ENCODE results near the gene SLC25A1.
A peak's percentile ranks its signal among the peaks of the same experiment; 100 is the strongest.
"Not testable (repeated sequence)": the region's sequence is repeated elsewhere in the genome, so short reads cannot be mapped to it uniquely, and the experiment has no call there.

The SLC25A1 gene

GRCh38 chr22:19204640-19205039 is 26.1 kb upstream of the SLC25A1 start:
- no peak for DNase-seq

- no peak for DNase-seq
These were observed 25.3 kb upstream of the SLC25A1 start for GRCh38 chr22:19203834-19204233.

- DNase-seq = not testable (repeated sequence)
These were observed 24.3 kb upstream of the SLC25A1 start for GRCh38 chr22:19202799-19203186.

GRCh38 chr22:19201869-19202798 is 23.6 kb upstream of the SLC25A1 start:
- DNase-seq = no peak

GRCh38 chr22:19201130-19201868 is 22.8 kb upstream of the SLC25A1 start:
- no peak for DNase-seq

- DNase-seq = no peak
These were observed 20.9 kb upstream of the SLC25A1 start for GRCh38 chr22:19199479-19199878.

- no peak for DNase-seq
These were observed 19.7 kb upstream of the SLC25A1 start for GRCh38 chr22:19197997-19198865.

- no peak for DNase-seq
These were observed 18.5 kb upstream of the SLC25A1 start for GRCh38 chr22:19196841-19197612.

- DNase-seq = peak in 2 of 4 experiments; percentile 4 to 42
These were observed 17.5 kb upstream of the SLC25A1 start for GRCh38 chr22:19195796-19196731.

- no peak for DNase-seq
These were observed 16.4 kb upstream of the SLC25A1 start for GRCh38 chr22:19194766-19195536.

GRCh38 chr22:19193879-19194278 is 15.3 kb upstream of the SLC25A1 start:
- no peak for DNase-seq

GRCh38 chr22:19187716-19188563 is 9.4 kb upstream of the SLC25A1 start:
- DNase-seq = no peak

- DNase-seq = no peak
These were observed 5.9 kb upstream of the SLC25A1 start for GRCh38 chr22:19184276-19184997.

- no peak for DNase-seq
These were observed 4.7 kb upstream of the SLC25A1 start for GRCh38 chr22:19183216-19183615.

- DNase-seq = no peak
These were observed 4.1 kb upstream of the SLC25A1 start for GRCh38 chr22:19182472-19183157.

- no peak for DNase-seq
These were observed 3.4 kb upstream of the SLC25A1 start for GRCh38 chr22:19181786-19182471.
